ENCODE results near the gene TRIM58.

- no peak for TF ChIP-seq GATA3 (IDR thresholded peaks at IDR 0.05; ENCODE audit: low read depth, low read length)
- TF ChIP-seq GATA2 (IDR thresholded peaks at IDR 0.05; ENCODE audit: low read depth, low read length): no peak
These were observed 58.1 kb downstream of the TRIM58 start for GRCh38 chr1:247914941-247915662.
